ENCODE measurements around the gene DOK4.

DOK4 gene

GRCh38 chr16:57518922-57519321 lies 32.6 kb upstream of the DOK4 start:
- no peak for DNase-seq

DNA sequence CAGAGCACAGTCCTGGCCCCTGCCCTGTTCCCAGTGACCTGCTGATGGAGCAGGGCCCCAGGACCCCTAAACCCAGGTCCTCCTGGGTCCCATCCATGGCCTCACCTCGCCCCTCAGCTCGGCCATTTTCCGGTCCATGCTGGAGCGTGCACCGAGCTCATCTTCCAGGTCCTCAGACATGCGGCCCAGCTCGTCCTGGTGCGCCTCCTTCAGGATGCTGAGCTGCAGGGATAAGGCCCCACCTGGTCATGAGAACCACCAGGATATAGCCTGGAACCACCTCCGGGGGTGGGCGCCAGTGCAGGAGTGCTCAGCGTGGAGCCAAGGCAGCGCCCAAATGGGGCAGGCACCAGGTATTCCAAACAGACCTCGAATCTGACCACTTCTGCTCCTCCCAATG lies 32.2 kb upstream of the DOK4 start:
- no peak for DNase-seq

DNA sequence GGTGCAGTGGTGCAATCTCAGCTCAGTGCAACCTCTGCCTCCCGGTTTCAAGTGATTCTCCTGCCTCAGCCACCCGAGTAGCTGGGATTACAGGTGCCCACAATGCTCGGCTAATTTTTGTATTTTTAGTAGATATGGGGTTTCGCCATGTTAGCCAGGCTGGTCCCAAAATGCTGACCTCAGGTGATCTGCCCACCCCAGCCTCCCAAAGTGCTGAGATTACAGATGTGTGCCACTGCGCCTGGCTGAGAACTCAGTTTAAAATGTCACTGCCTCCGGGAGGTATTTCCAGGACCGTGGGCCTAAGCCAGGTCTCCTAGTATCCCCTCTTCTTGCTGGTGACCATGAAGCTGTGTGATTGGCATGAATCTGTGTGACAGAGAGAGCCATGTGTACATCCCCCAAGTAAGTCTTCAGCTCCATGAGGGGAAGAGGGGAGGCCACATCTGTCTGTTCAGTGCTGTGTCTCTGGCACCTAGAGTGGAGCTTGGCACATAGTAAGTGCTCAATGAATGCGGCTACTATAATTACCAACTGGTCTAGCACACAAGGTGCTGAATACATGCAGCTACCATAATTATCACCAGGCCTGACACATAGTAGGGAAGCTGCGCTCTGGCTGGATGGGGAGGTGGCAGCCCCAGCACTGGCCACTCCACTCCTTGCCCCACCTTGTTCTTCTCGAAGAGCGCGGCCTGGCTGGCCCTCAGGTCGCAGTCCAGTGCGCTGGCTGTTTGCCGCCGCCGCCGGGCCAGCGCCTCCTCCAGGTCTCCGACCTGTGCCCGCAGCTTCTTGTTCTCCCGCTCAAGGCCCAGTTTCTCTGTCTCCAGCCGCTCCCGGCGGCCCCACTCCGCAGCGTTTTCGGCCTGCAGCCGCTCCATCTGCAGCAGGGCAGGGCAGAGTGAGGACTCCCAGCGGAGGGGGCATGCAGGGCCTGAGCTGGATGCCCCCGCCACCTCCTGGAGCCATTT lies 31.4 kb upstream of the DOK4 start:
- DNase-seq = no peak

DNA sequence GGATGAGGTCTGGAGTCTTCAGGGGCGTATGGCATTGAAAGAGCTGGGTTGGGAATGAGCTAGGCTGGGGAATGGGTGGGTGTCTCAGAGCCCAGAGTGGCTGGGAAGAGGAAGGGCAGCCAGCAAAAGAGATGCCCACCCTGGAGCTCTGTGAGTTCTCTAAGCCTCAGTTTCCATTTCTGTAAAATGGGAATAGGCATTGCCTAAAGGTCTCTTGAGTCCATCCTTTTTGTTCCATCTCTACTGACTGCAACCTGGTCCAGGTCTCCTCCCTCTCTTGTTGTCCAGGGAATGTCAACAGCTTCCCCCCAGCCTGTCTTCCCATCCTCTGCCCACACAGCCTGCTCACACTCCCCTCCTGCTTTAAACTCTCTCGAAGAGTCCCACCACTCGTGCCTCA lies 30.5 kb upstream of the DOK4 start:
- DNase-seq = no peak

- no peak for DNase-seq
Measured at GRCh38 chr16:57516176-57516725, 30.0 kb upstream of the DOK4 start.

DNA sequence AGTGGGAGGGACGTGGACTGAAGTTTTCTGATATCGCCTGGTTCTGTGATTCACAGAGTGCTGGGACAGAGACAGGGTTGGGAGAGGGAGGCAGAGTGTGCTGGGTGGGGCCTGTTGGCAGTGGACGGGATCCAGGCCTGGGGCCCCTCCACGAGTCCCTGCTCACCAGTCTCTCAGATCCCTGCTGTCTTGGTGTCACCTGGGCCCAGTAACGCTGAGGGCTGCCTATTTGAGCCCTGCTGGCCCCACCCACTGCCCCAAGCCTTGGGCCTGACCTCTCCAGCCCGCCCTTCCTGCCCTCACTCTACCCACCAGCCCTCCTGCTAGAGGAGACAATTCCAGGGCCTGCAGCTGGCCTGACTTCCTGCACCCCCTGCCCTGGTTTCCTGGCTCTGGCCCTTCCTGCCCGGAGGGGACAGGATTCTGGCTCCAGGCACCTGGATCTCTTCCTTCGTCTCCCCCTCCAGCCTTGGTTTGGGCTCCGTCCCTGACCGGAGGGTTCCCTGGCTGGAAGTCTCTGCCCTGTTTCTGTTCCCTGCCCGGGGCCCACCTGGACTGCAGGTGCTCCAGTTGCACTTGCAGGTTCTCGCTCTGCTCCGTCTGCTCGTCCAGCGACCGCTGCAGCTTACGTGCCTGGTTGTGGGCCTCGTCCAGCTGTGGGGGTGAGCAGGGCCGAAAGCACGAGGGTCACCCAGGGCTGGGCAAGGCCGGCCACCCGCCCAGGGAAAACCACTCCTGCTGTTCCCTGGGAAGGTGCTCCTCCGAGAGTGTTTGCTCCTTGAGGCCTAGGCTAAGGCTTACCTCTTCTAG lies 28.7 kb upstream of the DOK4 start:
- DNase-seq = no peak

- DNase-seq = no peak
Measured at GRCh38 chr16:57514371-57514770, 28.1 kb upstream of the DOK4 start.

- DNase-seq = no peak
Measured at GRCh38 chr16:57513371-57514102, 27.2 kb upstream of the DOK4 start.

- no peak for DNase-seq
Measured at GRCh38 chr16:57512296-57513001, 26.2 kb upstream of the DOK4 start.

GRCh38 chr16:57510016-57510871 lies 24.0 kb upstream of the DOK4 start:
- DNase-seq = no peak

DNA sequence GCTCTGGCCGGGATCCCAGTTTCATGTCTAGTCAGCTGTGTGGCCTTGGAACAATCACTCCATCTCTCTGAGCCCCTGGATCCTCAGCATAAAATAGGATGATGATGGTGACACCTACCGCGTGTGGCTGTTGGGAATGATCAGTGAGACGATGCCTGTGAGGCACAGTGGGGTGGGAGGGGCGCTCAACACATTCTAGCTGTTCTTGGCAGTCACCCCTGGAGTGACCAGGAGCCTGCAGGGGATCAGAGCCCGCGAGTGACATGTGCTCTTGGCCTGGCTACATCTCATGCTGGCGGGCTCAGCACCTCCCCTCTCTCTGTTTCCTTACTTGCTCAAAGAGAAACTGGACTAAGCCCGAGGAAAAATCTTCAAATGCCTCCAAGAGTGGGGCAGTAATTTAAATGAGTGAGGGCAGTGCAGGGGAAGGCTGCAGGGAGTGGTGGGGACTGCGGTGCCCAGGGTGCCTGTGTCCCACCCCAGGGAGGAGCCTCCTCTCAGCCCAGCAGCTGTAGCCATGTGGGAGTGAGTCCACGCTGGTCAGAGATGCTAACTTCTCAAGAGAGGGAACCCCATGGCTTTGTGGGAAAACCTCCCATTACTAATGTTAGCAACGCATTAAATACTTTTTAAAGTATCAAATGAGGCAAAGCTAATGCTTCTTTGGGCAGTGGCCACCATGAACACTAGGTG lies 23.1 kb upstream of the DOK4 start:
- no peak for DNase-seq

DNA sequence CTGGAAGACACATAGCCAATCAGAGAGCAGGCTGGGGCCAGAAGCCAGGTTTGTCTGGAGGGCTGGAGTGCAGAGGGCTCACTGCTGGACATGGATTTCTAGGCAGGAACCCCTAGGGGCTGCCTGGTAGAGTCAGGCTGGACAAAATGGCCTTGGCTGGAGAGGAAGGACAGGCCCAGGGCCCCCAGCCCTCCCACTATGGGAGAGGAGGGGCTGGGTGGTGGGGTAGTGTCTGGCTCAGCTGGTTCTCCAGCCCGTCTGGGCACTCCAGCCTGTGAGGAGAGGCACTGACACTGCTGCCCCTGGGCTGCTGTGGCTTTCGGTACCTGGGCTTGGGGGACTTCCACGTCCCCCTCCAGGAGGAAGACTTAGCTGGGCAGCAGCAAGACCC lies 21.7 kb upstream of the DOK4 start:
- no peak for DNase-seq

GRCh38 chr16:57507136-57508034 lies 21.1 kb upstream of the DOK4 start:
- no peak for DNase-seq

DNA sequence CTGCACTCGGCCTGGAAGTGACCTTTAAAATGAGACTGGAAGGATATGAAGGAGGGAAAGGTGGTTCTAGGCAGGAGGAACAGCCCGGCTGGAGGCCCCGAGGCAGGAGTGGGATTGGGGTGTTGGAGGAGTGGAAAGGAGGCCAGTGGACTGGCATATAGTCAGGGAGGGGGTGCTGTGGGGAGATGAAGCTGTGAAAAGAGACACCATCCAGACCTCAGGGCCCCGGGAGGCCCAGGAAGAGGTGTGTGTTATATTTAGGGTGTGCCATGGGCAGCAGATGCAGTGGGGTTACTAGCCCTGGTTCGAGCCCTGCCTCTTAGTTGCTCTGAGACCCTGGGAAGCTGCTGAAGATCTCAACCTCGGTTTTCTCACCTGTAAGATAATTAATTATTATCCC lies 18.9 kb upstream of the DOK4 start:
- DNase-seq = no peak

DNA sequence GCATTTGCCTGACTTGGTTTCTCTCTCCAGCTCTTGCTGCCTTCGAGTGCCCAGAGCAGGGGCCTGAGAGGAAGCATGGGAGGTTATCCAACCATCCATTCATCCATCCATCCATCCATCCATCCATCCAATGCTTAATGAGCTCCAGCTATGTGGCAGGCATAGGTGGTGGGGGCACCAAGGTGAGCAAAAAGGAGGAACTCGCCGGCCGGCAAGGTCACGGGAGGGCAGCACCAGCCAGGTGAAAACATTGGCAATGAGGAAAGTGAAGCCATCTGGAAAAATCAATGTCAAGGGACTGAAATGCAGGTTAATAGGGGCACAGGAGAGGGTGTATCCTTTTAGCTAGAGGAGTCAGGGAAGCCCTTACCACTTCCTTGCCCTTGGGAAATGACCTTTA lies 18.2 kb upstream of the DOK4 start:
- no peak for DNase-seq

GRCh38 chr16:57504001-57504400 lies 17.7 kb upstream of the DOK4 start:
- no peak for DNase-seq

DNA sequence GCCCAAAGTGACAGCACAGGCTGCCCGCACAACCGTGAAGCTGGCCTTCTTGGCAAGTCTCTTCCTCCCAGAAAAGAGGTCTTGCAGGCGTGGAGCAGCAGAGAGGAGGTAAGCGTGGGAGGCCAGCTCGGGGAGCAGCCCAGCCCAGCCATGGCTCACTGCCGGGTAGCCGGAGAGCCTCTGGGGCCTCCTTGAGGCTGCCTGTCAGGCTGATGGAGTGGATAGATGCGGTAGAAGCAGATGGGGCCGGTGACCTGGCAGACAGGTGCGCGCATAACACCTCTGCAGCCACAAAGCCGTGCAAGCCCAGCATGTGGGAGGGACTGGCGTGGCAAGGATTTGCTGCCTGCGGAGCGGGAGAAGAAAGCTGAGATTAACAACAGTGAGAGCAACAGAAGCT lies 17.1 kb upstream of the DOK4 start:
- DNase-seq = no peak

DNA sequence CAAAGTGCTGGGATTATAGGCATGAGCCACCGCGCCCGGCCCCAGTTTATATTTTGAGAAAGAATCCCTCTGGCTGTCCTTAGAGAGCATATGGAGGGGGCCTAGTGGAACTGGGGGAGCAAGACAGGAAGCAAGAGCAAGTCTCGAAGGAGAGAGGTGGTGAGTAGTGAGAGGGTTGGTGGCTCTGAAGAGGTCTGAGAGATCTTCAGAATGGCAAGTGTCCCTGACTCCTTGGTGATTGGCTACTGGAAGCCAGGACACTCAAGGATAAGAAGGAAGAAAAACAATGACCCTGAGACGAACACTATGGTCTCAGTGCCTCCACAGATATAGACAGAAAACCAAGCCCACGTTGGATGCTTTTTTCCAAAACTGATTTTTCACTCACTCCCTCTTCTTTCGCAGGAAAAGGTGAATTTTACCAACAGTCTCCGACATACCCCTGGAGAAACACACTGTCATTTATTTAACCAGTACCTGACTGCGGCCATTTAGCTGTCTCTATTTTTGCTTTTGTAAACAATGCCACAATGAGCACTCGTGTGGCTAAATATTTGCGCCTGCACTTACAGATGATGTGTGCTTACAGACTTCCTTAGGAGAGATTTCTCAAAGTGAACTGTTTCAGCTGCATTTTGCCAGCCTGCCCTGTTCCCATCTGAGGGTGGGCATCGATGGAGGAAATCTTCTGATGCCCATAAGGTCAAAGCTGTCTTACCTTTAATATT lies 15.9 kb upstream of the DOK4 start:
- DNase-seq = no peak

- DNase-seq = no peak
Measured at GRCh38 chr16:57501492-57501891, 15.2 kb upstream of the DOK4 start.

Measured in NCI-H446 treated with DMSO at 0.1 percent for 48 hours (cell line).